ENCODE data around the gene S100A8.
"Not testable (repeated sequence)": the region's sequence is repeated elsewhere in the genome, so short reads cannot be mapped to it uniquely, and the experiment has no call there.

S100A8 gene

DNA sequence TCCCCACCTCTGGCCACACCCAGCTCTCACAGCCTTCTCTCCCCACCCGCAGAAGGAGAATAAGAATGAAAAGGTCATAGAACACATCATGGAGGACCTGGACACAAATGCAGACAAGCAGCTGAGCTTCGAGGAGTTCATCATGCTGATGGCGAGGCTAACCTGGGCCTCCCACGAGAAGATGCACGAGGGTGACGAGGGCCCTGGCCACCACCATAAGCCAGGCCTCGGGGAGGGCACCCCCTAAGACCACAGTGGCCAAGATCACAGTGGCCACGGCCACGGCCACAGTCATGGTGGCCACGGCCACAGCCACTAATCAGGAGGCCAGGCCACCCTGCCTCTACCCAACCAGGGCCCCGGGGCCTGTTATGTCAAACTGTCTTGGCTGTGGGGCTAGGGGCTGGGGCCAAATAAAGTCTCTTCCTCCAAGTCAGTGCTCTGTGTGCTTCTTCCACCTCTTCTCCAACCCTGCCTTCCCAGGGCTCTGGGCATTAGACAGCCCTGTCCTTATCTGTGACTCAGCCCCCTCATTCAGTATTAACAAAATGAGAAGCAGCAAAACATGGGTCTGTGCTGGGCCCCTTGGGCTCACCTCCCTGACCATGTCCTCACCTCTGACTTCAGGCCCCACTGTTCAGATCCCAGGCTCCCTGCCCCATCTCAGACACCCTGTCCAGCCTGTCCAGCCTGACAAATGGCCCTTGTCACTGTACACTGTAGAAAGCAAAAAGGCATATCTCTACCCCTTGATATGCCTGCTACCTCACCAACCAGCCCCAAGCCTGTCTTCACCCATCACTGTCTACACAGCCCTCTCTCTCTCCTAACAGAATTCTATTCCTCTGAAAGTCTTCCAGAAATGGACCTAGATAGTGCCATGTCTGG is 30.0 kb downstream of the S100A8 start:
- no peak for DNase-seq

DNA sequence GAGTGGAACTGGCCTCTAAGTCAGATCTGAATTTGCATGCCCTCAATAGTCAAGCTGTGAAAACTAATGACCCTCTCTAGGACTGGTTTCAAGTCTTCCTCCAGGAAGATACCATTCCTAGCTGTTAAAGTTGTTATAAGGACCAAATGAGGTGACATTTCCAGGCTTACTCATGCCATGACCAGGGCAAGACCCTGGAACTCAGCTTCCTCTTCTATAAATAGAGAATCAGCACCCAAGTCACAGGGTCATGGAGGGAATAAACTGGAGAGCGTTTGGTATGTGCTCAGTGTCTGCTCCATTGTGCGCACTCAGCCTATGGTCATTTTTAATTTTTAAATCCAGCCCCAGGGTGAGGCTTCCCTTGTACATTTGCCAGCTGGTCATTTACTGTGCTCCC is 30.7 kb downstream of the S100A8 start:
- DNase-seq, result no peak

DNA sequence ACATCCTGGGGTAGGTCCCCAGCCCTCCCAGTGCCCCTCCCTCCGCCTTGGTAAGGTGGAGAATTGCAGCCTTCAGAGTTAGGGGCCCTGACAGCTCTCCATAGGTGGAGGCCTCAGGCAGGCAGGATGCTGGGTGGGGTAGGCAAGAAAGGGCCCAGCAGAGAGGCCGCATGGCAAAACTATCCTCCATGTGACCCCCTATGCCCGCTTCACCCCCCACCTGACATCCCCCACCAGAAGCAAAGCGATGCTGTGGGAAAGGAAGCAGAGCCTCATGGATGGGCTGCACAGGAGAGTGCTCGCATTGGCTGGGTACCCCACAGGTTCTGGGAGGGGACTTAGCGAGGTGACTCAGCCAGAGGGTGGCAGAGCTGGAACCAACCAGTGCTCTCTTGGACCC is 31.6 kb downstream of the S100A8 start:
- no peak for DNase-seq

DNA sequence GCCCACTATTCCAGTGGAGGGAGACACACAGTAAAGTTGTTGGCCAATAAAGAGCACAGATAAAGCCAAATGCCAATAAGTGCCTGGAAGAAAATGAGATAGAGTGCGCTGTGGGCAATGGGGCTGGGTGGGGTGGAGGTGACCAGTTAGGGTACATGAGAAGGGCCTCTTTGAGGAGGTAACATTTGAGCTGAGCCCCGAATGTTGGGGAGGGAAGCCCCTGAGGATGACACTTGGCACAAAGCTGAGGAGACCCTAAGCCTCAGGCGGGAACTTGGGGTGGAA is 32.2 kb downstream of the S100A8 start:
- DNase-seq, result no peak

DNA sequence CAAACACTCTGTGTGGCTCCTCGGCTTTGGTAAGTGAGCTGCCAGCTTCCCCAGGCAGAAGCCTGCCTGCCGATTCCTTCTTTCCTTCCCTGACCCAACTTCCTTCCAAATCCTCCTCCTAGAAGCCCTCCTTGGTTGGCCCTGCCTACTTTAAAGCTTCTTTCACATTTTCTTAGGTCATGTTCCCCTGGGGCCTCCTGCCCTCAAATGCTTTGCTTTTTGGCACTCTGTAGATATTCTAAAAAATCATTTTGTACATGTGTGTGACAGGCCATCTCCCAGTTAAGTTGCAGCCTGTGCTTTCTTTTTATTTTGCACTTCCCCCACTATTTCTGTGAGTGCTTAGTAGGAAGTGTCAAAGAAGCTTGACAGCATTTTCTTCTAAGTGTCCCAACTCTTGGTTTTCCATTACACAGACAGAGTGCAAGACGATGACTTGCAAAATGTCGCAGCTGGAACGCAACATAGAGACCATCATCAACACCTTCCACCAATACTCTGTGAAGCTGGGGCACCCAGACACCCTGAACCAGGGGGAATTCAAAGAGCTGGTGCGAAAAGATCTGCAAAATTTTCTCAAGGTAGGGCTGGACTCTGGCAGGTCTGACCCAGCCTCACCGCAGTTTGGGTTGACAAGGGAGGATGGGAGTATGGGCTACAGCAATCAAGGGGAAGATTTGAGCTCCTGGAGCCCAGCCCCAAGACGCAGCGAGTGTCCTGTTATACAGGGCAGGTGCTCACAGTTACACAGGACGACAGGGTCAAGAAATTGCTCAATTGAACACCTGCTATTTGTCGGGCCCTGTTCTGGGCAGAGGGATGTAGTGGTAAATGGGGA is 32.8 kb downstream of the S100A8 start, which contains the start of gene S100A9:
S100A9 (plus strand) TSS at position 2 of the 838 bp plus-strand sequence; CDS start at position 432, 430 bp downstream.
- no peak for DNase-seq

DNA sequence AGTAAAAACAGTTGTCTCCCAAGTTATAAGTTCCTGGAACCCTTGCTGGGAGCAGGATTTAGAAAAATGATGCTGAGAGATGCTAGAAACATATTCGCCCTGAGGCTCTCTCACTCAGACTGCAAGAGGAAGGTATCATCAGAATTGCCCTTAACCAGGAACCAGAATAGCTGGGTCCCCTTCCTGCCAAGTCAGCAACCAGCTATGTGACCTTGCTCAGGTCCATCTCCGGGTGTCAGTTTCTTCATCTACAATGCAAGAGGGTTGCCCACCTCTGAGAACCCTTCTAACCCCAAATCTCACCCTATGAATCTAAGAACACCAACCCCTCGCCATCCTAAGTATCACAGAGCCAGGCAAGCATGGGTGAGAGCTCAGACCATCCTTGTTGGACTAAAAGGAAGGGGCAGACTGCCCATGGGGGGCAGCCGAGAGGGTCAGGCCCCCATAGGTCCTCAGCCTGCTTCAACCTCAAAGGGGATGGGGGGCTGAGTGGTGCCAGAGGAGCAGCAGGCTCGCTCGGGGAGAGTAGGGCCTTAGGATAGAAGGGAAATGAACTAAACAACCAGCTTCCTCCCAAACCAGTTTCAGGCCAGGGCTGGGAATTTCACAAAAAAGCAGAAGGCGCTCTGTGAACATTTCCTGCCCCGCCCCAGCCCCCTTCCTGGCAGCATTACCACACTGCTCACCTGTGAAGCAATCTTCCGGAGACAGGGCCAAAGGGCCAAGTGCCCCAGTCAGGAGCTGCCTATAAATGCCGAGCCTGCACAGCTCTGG is 33.6 kb downstream of the S100A8 start:
- no peak for DNase-seq

DNA sequence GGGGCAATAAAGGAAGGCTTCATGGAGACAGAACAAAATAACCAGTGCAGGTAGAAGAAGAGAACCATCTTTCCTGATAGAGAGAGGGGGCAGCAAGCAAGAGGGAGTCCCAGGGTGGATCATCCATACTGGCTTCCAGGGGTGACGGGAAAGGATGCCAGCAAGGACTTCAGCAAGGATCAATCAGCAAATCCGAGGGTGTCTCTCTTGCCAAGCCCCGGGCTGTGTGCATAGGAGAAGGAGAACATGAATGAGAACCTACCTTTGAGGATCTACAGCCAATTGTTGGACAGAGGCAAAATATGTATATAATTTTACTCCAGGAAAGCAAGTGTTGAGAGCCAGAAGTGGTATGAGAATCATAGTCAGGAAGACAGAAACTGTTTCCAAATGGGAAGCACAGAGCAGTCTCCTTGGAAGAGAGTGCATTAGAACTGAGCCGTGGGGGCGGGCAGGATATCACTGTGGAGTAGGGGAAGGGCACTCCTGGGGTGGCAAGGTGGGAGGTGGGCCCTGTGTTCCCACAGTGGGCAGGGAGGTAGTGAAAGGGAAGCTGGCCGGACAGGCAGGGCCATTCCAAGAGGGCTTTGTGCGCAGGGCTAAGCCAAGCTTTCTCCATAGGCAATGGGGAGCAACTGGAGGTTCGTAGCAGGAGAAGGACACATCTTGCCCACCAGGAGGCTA is 34.3 kb downstream of the S100A8 start:
- DNase-seq, result no peak

DNA sequence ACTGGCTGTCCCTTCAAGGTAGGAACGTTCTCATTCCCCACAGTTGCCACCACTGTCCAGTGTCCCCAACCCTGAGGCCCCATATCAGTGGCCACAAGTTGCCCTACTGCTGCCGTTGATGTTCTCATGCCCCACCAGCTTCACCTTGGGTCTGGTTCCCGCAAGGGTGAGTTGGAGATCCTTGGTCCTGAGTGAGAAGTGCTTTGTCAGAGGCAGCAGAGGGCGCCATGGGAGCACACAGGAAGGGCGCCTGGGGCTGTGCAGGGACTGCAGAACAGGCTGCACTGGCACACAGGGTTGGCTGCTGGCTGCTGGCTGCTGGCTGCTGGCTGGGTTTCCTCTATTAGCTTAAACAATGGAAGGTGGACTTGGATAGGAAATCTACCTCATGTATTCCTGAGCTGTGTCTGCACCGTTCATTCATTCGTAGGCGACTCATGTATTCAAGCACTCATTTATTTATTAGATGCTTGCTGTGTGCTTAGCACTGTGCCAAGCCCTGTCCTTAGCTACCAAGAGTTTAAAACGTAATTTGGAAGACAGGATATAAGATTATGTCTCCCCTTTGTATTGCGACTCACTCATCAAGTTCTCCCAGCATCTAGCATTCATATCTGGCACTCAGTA is 35.3 kb downstream of the S100A8 start:
- DNase-seq, result peak; percentile 66

DNA sequence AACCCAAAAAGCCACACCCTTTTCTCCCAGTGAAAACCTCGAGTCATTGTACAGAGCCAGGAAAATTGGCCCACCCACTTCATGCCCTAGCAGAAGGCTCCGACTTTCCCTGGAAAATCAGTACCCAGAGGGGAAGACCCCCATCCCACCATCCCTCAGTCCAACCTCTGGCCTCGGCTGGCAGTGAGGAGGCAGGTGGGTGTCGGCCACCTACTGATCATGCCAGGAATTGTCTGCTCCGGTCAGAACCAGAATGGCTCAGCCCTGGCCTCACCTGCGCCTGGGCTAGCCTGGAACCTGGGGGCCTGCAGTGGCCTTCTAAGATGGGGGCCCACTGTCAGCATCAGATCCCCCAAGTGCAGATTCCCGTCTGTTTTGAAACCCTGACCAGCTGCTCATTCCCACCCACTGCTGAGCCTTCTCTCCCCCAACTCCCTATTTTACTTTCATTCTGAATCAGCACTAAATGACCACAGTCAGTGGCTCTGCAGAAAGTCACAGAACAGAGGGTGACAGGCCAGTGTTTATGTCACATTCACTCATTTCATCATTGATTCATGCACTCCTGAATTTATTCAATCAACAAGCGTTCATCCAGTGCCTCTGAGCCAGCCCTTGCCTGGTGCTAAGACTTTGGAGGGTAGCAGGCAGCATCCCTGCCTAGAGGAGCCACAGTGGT is 36.2 kb downstream of the S100A8 start:
- no peak for DNase-seq

DNA sequence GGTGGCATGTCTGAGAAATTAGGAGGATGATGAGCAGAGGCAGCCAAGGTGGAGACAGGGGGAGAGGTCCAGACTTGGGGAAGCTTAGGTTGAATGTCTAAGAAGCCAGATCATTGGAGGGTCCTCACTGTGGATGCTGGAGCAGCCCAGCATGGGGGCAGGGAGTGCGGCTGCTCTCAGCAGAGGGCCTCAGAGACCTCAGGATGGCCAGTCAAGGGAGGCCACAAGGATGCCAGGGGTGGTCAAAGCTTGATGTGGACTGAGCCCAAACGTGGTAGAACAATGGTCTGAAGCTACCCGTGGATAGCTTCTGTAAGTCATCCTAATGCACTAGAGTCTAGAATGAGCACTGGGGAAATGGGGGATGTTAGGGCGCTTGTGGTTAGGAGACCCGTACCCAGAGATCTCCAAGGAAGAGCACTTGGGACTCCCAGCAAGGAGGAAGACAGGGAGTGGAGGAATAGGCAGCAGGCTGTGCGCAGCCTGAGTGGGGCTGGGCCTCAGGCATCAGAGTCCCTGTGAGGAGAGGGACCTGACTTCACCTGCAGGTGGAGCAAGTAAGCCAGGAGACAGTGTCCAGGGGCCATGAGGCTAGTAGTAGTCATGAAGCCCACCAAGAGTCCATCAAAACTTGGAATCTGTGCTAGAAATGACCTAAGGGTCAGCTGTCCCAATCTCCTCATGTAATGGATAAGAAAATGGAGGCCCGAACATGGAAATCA is 37.5 kb downstream of the S100A8 start:
- peak; percentile 23 for DNase-seq

DNA sequence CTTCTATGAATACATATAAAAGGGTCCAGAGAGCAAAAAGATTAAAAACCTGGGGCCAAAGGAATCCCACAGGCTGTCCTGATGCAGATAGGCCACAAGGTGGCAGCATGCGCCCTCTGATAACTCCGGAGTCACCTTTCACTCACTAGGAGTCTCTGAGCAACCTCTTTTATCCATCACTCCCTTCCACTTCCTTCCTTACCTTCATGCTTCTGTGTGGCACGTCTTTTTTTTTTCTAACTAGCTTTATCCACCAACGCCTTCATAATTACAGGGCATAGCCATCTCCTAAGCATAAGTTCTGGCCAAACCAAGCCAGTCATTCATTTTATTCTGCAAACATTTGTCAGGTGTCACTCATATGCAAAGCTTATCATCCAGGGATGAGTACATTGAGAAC is 38.4 kb downstream of the S100A8 start:
- DNase-seq, result peak; percentile 78

DNA sequence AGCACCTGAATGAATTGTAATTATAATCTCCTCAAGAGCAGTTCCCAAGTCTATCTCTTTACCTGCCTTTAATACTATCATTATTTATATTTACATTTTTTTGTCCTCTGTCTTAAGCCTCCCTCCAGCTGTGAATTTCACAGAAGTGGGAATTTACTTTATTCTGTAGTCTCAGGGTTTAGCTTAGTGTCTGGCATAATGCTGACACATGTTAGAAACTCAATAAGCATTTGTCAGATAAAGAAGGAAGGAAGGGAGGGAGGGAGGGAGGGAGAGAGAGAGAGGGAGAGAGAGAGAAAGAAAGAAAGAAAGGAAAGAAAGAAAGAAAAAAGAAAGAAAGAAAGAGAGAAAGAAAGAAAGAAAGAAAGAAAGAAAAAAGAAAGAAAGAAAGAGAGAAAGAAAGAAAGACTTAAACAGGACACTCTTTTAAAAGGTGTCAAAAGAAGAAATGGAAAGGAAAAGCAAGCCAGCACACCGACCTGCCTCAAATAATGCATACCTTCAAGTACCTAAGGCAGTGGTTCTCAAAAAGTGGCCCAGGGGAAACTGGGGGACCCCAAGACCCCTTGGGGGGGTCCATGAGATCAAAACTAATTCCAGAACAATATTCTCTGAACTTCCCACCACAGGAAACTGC is 40.4 kb downstream of the S100A8 start:
- DNase-seq, result no peak

DNA sequence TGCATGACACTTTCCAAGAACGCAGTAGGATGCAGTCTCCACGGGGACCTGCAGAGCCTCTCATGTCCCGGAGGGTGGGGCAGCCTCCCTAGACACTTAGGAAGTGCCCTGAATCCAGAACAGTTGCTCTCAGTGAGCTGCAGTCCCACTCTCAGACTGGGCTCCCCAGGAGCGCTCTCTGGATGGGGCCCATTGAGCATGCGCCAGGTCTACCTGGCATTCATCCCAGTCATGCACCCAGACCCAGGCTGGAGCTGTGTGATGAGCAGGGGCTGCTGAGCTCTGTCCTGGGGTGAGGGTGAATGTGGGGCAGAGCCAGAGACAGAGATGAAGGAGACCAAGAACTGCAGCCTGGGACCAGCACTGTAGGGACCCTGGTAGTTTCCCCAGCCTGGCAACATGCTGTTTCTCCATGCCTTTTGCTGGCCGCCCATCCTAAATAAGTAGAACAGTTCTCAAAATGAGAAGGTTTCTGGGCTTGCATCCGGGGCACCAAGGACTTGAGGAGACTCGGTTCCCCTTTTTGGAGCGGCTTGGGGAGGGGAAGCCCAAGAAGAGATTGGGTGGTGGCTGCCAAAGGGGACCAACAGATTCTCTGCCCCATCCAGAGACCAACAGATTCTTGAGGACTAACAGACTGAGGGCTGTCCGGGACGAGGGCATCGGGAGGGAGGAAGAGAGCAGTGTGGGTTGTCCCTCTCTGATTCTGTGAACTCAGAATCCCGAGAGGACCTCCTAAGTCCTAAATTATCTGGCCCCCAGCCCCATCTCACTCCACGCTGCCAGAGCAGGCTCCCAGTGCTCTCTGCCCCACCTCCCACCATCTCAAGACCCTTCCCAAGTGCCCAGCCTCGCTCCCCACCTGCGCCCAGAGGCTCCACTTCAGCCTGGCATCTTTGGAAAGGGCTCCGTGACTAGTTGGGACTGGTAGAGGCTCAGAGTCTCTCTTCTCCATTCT is 41.2 kb downstream of the S100A8 start:
- no peak for DNase-seq

DNA sequence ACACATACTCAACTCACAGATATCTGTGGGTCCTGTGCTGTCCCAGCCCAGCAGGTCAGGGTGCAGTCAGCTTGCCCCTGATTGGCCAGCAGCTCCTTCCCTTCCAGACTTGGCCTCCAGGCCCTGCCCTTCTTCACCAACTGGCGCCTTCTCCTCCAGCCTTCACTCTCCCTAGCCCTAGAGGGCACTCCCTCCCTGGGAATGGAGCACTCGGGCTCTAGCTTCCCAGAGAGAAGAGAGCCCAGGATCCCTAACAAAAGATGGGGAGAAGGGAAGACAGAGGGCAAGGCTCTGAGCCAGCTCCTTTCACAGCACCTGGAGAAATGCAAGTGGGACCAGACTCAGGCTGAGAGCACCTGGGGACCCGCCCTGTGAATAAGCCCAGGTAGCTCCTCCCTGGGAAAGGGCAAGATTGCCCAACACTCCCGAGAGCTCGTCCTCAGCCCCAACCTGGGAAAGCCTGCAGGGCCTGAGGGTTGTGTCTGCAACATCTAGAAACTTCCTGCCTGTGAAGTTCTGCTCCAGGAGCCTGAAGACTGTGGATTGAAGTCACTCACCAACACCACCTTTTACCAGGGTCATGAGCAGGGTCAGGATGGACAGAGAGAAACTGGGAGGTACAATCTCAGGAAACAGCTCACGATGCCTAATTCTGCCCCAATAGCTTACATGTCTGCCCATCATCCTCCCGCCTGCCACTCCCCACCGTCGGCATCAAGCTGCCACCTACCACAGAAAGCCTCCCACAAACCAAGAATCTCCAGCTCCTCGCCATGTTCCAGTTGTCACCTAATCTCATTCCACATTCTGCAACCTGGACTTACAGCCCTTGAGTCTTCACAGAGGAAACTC is 42.1 kb downstream of the S100A8 start, which contains the start of gene PGLYRP4:
PGLYRP4 (minus strand) TSS at position 331 of the 852 bp plus-strand sequence. CDS start 909 bp downstream, outside the sequence.
- no peak for DNase-seq

DNA sequence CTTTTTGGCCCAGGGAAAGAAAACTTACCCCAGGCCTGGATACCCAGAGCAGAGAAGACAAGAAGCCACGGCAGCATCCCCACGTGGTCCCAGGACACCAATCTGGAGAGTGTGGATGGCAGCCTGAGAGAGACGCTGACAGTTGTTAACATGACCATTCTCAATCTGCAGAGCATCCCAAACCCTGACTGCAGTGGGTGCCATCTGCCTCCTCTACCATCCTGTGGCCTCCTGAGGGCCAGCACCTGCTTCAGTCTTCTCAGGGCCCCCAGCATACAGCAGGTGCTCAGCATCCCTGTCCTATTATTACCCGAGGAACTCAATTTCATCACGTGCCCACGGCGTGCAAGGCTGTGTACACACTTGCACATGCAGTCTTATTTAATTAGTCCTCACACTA is 43.0 kb downstream of the S100A8 start:
- no peak for DNase-seq

DNA sequence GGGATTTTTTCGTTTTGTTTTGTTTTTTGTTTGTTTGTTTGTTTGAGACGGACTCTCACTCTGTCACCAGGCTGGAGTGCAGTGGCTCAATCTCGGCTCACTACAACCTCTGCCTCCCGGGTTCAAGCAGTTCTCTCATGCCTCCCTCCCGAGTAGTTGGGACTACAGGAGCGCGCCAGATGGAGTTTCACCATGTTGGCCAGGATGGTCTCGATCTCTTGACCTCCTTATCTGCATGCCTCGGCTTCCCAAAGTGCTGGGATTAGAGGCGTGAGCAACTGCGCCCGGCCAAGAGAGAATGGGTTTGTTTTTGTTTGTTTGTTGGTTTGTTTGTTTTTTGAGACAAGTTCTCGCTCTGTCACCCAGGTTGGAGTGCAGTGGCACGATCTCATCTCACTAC is 43.8 kb downstream of the S100A8 start:
- not testable (repeated sequence) for DNase-seq

DNA sequence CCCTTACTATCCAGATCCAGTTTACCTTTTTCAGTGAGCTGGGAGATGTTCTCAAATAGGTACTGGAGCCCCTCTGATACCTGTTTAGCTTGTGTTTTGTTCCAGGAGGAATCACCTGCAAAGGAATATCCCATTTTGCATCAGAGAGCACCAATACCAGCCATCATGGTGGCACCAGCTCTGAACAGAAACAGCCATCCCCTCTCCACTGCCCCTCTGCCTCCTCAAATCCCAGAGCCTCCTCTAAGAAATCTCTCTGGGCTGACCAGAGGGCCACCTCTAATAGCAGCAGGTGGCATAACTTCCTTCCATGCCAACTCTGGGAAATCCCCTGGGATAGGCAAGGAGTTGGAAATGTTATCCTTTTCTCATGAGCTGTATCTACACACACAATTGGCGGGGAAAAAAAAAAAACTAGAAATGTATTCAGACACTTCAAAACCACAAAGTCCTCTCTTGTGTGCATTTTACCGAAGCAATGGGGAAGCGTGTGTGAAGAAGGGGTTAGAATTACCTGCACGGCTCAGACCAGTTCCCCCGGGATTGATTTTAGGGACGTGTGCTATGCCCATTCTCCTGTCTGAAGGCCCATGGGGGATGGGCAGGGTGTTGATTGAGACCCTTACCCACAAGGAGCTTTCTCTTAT is 44.7 kb downstream of the S100A8 start:
- DNase-seq, result peak; percentile 63
